A549 (cell line): ENCODE results near the gene SLFN5. TPM values are rescaled to one million over a fixed set of nuclear protein-coding genes. Genes with fewer than 3 reads are reported as not detected.
A peak's percentile ranks its signal among the peaks of the same experiment; 100 is the strongest.

ENCODE experiments used
- ATAC-seq, 2 experiments: fragments of 200-7000 bp in 1 of 2; fragments of >200 bp in 1 of 2; cut with Nextera tagmentation in 1 of 2; cut with Tn5 transposase in 1 of 2; 3 replicates each; pipeline versions ENCODE4 v1.8.0 to v1.9.1; 2018 to 2020; ENCODE audit warnings: mild to moderate bottlenecking in 1 of 2, moderate library complexity in 1 of 2
- CTCF ChIA-PET: fragments of 300-600 bp; sonication (Branson Sonifier 250); formaldehyde crosslinking; extraction: SDS; loops from one replicate; lab custom pipeline; 2021; ENCODE audit warnings: antibody characterized with exemption, inconsistent platforms; lab: Yijun Ruan, JAX
- POLR2A ChIA-PET: fragments of 350-600 bp; formaldehyde crosslinking; extraction: SDS; loops from one replicate; lab custom pipeline; 2021; ENCODE audit warnings: antibody characterized with exemption, inconsistent platforms; lab: Yijun Ruan, JAX
- DNase-seq, 2 experiments: peaks; one replicate each; pipeline versions ENCODE4 v3.0.0 to v3.0.0-alpha.2; 2011 to 2016; ENCODE audit warnings: low read depth in 1 of 2, low spot score in 1 of 2
- FAIRE-seq: peaks from 2 replicates; lab custom pipeline; 2011; peaks lifted over from hg19 to GRCh38; lab: Jason Lieb, UNC
- H3K27ac ChIP-seq, 2 experiments: fragments of >200 bp; sonication (Bioruptor Twin); formaldehyde crosslinking; 3 replicates each; pipeline ENCODE4 v1.5.1; 2016 to 2017
- H3K4me1 ChIP-seq: fragments of >200 bp; sonication (Bioruptor Twin); formaldehyde crosslinking; 3 replicates; pipeline ENCODE4 v1.6.1; 2016
- H3K4me2 ChIP-seq: fragments of >200 bp; sonication (Bioruptor Twin); formaldehyde crosslinking; 3 replicates; pipeline ENCODE4 v1.6.1; 2016
- H3K4me3 ChIP-seq: fragments of >200 bp; sonication (Bioruptor Twin); formaldehyde crosslinking; 3 replicates; pipeline ENCODE4 v1.5.1; 2016
- H3K9me3 ChIP-seq: fragments of >200 bp; sonication (Bioruptor Twin); formaldehyde crosslinking; 3 replicates; pipeline ENCODE4 v1.6.1; 2016
- BHLHE40 ChIP-seq: IDR thresholded peaks from 2 replicates; pipeline ENCODE4 v1.6.1; 2012; ENCODE audit warnings: low read depth, low read length, inconsistent platforms
- CEBPB ChIP-seq, 2 experiments: fragments of >200 bp in 1 of 2; sonication (Bioruptor Twin) in 1 of 2; formaldehyde crosslinking in 1 of 2; IDR thresholded peaks; 2 replicates each; pipeline ENCODE4 v1.6.1; 2012 to 2016
- CHD4 ChIP-seq: fragments of 200-600 bp; sonication (generic); IDR thresholded peaks from 2 replicates; pipeline ENCODE4 v1.6.1; 2016; ENCODE audit warnings: antibody characterized with exemption, mild to moderate bottlenecking, borderline replicate concordance
- EHMT2 ChIP-seq: fragments of 200-600 bp; sonication (generic); IDR thresholded peaks from 2 replicates; pipeline ENCODE4 v1.6.1; 2016; ENCODE audit warnings: antibody characterized with exemption, low read depth, mild to moderate bottlenecking, moderate library complexity
- FOXS1 ChIP-seq: fragments of 250-450 bp; sonication (Bioruptor Pico); IDR thresholded peaks from 2 replicates; pipeline ENCODE4 v1.5.0; 2020; ENCODE audit warnings: mild to moderate bottlenecking, moderate library complexity
- JUN ChIP-seq, 2 experiments: fragments of >200 bp; sonication (Bioruptor Twin); formaldehyde crosslinking; IDR thresholded peaks; 2 replicates in 1 of 2; 3 replicates in 1 of 2; pipeline ENCODE4 v1.6.1; 2016 to 2017
- KDM1A ChIP-seq: fragments of 200-600 bp; sonication (generic); IDR thresholded peaks from 2 replicates; pipeline ENCODE4 v1.6.1; 2016; ENCODE audit warnings: low read depth, mild to moderate bottlenecking
- KDM5A ChIP-seq: fragments of 200-600 bp; sonication (generic); IDR thresholded peaks from 2 replicates; pipeline ENCODE4 v1.6.1; 2016; ENCODE audit warnings: antibody characterized with exemption, mild to moderate bottlenecking
- NFE2L2 ChIP-seq: fragments of 150-350 bp; conservative IDR thresholded peaks from 2 replicates; pipeline ENCODE4 v1.6.1; 2014; ENCODE audit warnings: low read length
- NPAS2 ChIP-seq: fragments of 250-450 bp; sonication (Bioruptor Pico); IDR thresholded peaks from 2 replicates; pipeline ENCODE4 v1.8.0; 2022; ENCODE audit warnings: mild to moderate bottlenecking, moderate library complexity, borderline replicate concordance
- NR3C1 ChIP-seq: fragments of >200 bp; sonication (Bioruptor Twin); formaldehyde crosslinking; IDR thresholded peaks from 3 replicates; pipeline ENCODE4 v1.6.1; 2017
- POLR2A ChIP-seq: IDR thresholded peaks from 2 replicates; pipeline ENCODE4 v1.6.1; 2012; ENCODE audit warnings: mild to moderate bottlenecking, low read length
- POLR2AphosphoS2 ChIP-seq: conservative IDR thresholded peaks from 2 replicates; pipeline ENCODE4 v1.6.1; 2012; ENCODE audit warnings: low read length, improper control_type of control experiment, inconsistent platforms
- RFX5 ChIP-seq: fragments of 450-650 bp; IDR thresholded peaks from 2 replicates; pipeline ENCODE4 v1.7.1; 2014; ENCODE audit warnings: antibody characterized with exemption, mild to moderate bottlenecking, moderate library complexity
- SMC3 ChIP-seq: fragments of >200 bp; sonication (Bioruptor Twin); formaldehyde crosslinking; IDR thresholded peaks from 3 replicates; pipeline ENCODE4 v1.6.1; 2018; ENCODE audit warnings: inconsistent platforms
- TFCP2L1 ChIP-seq: fragments of 250-450 bp; sonication (Bioruptor Pico); IDR thresholded peaks from 2 replicates; pipeline ENCODE4 v1.5.0; 2021; ENCODE audit warnings: mild to moderate bottlenecking
- ZC3H11A ChIP-seq: fragments of 450-650 bp; IDR thresholded peaks from 2 replicates; pipeline ENCODE4 v1.6.1; 2014; ENCODE audit warnings: antibody characterized with exemption, mild to moderate bottlenecking
- ZSCAN20 ChIP-seq: fragments of 250-450 bp; sonication (Bioruptor Pico); IDR thresholded peaks from 2 replicates; pipeline ENCODE4 v1.8.0; 2022; ENCODE audit warnings: mild to moderate bottlenecking, moderate library complexity
- WGBS: methylation state at CpG from one replicate; pipeline ENCODE4 v1.1.6; 2017; ENCODE audit errors: missing lambda C conversion rate; 5-methylcytosine and 5-hydroxymethylcytosine counted together
- polyA plus RNA-seq, 4 experiments: library from polyadenylated mRNA; depleted of rRNA in 3 of 4; stranded (reverse); fragments of >200 nt; fragmentation: RNase III in 1 of 4; extraction: RNeasy Plus Mini Kit Qiagen cat#74134 plus additional on column Dnase treatment in 1 of 4; gene quantifications; 2 replicates in 3 of 4; 3 replicates in 1 of 4; pipeline ENCODE4 v1.2.3, GENCODE V29; 2011 to 2017
- TF ChIP-seq, protein P1 (sequence below): IDR thresholded peaks from 2 replicates; pipeline ENCODE4 v1.6.1; 2012
- TF ChIP-seq, protein P2 (sequence below): fragments of 200-600 bp; sonication (generic); IDR thresholded peaks from 2 replicates; pipeline ENCODE4 v1.6.1; 2016; ENCODE audit warnings: antibody characterized with exemption, mild to moderate bottlenecking, moderate library complexity
- TF ChIP-seq, protein P3 (sequence below): fragments of >200 bp; sonication (Bioruptor Twin); formaldehyde crosslinking; IDR thresholded peaks from 2 replicates; pipeline ENCODE4 v1.6.1; 2016

Gene SLFN5
- polyA plus RNA-seq, 2 of the 4 experiments (the other 2 are of a cell fraction), result 1.9 to 33.1 TPM

DNA sequence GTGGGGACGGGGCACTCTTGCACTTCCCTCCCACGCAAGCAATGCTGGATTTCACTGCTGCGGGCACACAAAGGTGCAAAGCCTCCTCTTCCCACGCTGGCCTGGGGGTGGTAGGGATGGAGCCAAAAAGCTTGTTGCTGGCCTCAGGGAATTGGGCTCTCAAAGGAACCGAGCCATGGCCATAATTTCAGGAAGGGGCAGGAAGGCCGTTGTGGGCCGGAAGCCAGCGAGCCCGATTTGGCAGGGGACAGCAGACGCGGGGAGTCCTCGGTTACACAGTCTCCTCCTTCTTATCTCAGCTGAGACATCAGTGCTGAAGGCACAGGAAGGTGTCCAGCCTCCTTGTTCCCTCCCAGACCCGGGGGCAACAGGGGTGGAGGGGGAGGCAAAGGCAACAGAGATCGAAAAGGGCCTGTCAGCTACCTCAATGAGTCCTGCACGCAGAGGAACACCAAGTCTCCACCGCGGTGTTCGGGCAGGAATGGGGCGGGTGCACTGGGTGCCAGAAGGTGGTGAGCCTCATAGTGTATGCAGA, 71.1 kb downstream of the SLFN5 start:
- CTCF ChIA-PET, result interaction anchor here (0.9 to 11.7 kb wide), 20 partner anchors 9 to 434 kb away, joined by 3 to 291 read pairs (median 5); partner anchors contain the start of gene SLFN12L
- Histone ChIP-seq H3K4me2 (no peak overlapping the region), H3K9me3 (no peaks in the 10 kb centered on the region), H3K4me1 (peaks cover 6% of the 10 kb centered on the region), H3K4me3 (no peak overlapping the region), H3K27ac (no peak overlapping the region)
- no peak for ATAC-seq
- no peak for TF ChIP-seq CEBPB (IDR thresholded peaks at IDR 0.05)
- TF ChIP-seq, protein P1, sequence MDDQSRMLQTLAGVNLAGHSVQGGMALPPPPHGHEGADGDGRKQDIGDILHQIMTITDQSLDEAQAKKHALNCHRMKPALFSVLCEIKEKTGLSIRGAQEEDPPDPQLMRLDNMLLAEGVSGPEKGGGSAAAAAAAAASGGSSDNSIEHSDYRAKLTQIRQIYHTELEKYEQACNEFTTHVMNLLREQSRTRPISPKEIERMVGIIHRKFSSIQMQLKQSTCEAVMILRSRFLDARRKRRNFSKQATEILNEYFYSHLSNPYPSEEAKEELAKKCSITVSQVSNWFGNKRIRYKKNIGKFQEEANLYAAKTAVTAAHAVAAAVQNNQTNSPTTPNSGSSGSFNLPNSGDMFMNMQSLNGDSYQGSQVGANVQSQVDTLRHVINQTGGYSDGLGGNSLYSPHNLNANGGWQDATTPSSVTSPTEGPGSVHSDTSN, result no peak
- DNase-seq, result no peak
- POLR2A ChIA-PET, result no interaction called here
- no peak for FAIRE-seq
- WGBS, result 77% methylated on average over 19 of the region's 19 CpGs

DNA sequence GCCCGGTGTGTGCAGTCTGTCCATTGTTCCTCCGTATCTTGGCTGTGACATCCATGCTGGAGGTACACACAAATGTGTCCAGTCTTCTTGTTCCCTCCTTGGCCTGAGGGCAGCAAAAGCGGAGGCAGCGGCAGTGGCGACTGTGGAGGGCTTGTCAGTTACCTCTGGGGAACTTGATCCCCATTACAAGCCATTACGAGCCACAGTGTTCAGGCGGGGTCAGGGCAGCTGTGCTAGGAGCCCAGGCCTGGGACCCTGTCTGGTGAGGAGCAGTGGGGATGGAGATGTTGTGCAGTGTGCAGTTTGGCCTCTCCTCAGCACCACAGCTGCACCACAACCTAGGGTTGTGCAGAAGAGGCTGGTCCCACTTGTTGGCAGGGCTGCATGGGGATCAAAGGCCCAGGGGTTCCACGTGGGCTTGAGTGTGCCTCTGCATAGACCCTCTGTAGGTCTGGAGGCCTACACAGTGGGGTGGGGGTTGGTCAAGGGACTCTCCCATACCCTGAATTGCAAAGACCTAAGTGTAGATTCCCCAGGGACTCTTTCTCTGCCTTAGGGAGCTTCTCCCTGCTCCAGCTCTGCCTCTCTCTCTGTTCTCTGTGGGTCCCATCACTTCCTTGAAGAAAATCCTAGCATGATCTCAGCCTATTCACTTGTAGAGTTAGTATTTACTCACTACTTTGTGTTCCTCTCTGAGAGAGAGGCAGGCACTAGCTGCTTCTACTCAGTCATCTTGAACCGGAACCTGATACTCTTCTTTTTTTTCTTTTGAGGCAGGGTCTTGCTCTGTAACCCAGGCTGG, 71.7 kb downstream of the SLFN5 start:
- ATAC-seq (peak; percentile 20 to 42; a peak in 4 of 6 replicates), DNase-seq (peak in 1 of 2 experiments; percentile 13), FAIRE-seq (no peak)
- TF ChIP-seq KDM5A (no peak), NPAS2 (CRISPR knock-in tag) (no peak), SMC3 (no peak), POLR2AphosphoS2 (no peak), NFE2L2 (no peak), NR3C1 (no peak), FOXS1 (CRISPR knock-in tag) (no peak), CHD4 (no peak), POLR2A (no peak), BHLHE40 (no peak), EHMT2 (no peak), CEBPB (IDR thresholded peaks at IDR 0.05) (no peak), KDM1A (no peak), RFX5 (no peak), ZSCAN20 (no peak), ZC3H11A (no peak), JUN (IDR thresholded peaks at IDR 0.05) (no peak), TFCP2L1 (no peak)
- TF ChIP-seq, protein P2, sequence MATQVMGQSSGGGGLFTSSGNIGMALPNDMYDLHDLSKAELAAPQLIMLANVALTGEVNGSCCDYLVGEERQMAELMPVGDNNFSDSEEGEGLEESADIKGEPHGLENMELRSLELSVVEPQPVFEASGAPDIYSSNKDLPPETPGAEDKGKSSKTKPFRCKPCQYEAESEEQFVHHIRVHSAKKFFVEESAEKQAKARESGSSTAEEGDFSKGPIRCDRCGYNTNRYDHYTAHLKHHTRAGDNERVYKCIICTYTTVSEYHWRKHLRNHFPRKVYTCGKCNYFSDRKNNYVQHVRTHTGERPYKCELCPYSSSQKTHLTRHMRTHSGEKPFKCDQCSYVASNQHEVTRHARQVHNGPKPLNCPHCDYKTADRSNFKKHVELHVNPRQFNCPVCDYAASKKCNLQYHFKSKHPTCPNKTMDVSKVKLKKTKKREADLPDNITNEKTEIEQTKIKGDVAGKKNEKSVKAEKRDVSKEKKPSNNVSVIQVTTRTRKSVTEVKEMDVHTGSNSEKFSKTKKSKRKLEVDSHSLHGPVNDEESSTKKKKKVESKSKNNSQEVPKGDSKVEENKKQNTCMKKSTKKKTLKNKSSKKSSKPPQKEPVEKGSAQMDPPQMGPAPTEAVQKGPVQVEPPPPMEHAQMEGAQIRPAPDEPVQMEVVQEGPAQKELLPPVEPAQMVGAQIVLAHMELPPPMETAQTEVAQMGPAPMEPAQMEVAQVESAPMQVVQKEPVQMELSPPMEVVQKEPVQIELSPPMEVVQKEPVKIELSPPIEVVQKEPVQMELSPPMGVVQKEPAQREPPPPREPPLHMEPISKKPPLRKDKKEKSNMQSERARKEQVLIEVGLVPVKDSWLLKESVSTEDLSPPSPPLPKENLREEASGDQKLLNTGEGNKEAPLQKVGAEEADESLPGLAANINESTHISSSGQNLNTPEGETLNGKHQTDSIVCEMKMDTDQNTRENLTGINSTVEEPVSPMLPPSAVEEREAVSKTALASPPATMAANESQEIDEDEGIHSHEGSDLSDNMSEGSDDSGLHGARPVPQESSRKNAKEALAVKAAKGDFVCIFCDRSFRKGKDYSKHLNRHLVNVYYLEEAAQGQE, result no peak
- TF ChIP-seq, protein P3, sequence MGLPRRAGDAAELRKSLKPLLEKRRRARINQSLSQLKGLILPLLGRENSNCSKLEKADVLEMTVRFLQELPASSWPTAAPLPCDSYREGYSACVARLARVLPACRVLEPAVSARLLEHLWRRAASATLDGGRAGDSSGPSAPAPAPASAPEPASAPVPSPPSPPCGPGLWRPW, result no peak
- POLR2A ChIA-PET, result no interaction called here
- H3K4me2 ChIP-seq, result no peak overlapping the region
- CTCF ChIA-PET, result interaction anchor here (0.8 to 11.7 kb wide), 13 partner anchors 8 to 433 kb away, joined by 3 to 291 read pairs (median 6); partner anchors contain the start of gene SLFN12L
- 72% methylated on average over 9 of the region's 9 CpGs for WGBS
- H3K4me3 ChIP-seq, result no peak overlapping the region
- no peaks in the 10 kb centered on the region for H3K9me3 ChIP-seq
- H3K4me1 ChIP-seq, result peaks cover 6% of the 10 kb centered on the region
- H3K27ac ChIP-seq, result no peak overlapping the region
